Measurements from ENCODE around the gene EPPIN.
"Not testable (repeated sequence)": the region's sequence is repeated elsewhere in the genome, so short reads cannot be mapped to it uniquely, and the experiment has no call there.

EPPIN gene

DNA sequence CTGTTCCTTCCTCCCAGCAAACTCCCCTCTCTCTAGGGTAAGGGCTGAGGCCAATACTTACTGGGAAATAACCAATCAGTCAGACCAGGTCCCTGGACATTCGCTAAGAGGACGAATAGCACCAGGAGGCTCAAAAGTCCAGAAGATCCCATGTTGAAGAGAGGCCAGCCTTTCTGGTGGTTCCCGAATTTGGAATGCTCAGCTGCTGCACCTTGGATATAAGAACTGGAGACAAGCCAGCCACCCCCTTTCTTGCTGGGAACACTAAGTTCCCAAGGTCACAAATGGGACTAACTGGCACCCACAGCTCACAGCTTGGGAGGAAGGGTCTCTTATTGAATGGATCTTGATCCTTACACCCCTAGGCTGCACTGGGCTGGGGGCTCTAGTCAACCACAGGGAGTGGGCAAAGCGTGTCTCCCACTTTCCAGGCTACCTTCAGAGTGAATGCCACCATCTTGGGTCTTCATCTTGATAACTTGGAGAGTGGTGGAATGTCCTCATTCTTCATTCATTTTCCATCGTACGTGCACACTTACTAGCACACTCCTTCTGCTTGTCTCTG, at the start of gene EPPIN:
Gene EPPIN, minus strand, starts transcription at position 196 of the 565 bp plus-strand sequence. Its CDS starts 44 bp downstream, at position 152.
- no peak for DNase-seq

GRCh38 chr20:45595235-45595634, 48.0 kb upstream of the EPPIN start:
- DNase-seq: no peak

GRCh38 chr20:45593498-45593897, 46.3 kb upstream of the EPPIN start:
- DNase-seq: no peak

- DNase-seq: peak; percentile 90
Observed at GRCh38 chr20:45592574-45593189, 45.5 kb upstream of the EPPIN start.

DNA sequence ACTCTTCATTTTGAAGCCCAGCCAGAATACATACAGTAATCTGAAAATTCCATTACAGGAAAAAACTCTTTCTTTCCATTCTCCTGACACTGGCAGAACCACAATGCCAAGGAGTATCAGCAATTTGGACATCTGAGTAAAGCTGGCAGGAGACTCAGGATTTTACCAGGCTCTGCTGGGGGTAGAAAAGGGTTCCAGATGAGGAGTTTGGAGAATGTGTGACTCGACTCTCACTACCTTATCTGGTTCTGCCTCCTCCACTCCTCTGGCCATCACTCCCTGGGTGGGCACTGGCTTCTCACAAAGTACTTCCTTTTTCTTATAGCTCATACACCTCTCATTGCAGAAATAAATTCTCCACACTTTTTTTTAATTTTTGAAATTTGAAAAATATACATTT, 42.5 kb upstream of the EPPIN start:
- DNase-seq: peak; percentile 19

GRCh38 chr20:45588800-45589199, 41.6 kb upstream of the EPPIN start:
- DNase-seq: no peak

DNA sequence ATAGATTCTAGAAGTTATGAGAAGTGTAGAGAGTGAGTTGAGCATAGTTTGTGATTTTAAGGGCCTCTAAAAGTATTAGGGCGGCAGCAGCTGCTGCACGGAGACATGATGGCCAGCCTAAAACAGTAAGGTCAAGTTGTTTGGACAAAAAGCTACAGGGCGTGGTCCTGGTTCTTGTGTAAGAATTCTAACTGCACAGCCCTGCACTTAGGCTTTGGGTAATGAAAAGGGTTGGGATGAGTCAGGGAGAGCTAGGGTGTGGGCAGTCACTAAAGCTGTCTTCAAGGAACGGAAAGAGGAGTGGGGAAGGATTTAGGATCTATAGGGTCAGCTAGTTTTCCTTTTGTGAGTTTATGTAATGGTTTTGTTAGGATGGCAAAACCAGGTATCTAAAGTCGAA, 38.8 kb upstream of the EPPIN start:
- not testable (repeated sequence) for DNase-seq

- DNase-seq: not testable (repeated sequence)
Observed at GRCh38 chr20:45584294-45584693, 37.1 kb upstream of the EPPIN start.

DNA sequence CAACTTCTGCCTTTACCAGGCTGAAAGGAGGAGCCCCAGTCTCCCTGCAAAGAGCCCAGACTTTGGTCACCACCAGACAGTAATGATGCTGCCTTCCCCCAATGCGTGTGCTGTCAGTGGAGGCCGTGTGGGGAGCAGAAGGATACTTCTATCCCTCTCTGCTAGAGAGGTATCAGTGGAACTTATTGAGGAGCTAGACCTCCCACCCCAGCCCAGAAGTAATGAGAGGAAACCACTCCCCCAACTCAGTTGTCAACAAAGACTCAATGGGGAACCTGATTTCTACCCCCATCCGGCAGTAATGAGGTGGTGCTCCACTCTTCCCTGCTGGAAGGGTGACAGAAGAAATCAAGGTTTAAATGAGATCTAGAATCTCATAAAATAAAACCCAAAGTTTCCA, 36.3 kb upstream of the EPPIN start:
- DNase-seq: no peak

- peak; percentile 66 for DNase-seq
Observed at GRCh38 chr20:45581702-45582101, 34.5 kb upstream of the EPPIN start.

GRCh38 chr20:45579184-45579583, 32.0 kb upstream of the EPPIN start, which contains the start of gene WFDC8:
Gene WFDC8 (minus strand): TSS chr20:45579284. CDS start chr20:45579247, 37 bp downstream.
- DNase-seq: no peak

GRCh38 chr20:45578231-45578630, 31.0 kb upstream of the EPPIN start:
- no peak for DNase-seq

- DNase-seq: no peak
Observed at GRCh38 chr20:45576995-45577394, 29.8 kb upstream of the EPPIN start.

DNA sequence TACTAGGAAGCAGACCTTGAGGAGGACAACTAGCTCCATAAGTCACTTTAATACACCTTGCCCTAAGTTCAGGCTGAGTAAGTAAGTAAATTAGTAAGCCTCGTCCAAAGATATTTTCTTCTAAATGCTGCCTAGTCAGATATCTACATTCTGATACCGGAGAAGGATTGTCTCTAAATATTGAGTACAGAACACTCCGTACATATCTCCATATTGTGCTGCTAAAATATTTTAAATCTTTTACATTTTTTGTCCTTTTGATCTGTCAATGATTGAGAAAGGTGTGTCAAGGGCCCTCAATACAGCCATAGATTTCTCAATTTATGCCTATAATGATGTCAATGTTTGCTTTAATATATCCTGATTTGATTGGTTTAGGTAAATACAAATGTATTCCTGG, 28.7 kb upstream of the EPPIN start:
- no peak for DNase-seq

DNA sequence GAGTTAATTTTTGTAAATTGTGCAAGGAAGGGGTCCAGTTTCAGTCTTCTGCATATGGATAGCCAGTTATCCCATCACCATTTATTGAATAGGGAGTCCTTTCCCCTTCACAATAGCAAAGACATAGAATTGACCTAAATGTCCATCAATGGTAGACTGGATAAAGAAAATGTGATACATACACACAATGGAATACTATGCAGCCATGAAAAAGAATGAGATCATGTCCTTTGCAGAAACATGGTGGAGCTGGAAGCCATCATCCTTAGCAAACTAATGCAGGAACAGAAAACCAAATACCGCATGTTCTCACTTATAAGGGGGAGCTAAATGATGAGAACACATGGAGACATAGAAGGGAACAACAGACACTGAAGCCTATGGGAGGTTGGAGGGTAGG, 22.4 kb upstream of the EPPIN start:
- not testable (repeated sequence) for DNase-seq

DNA sequence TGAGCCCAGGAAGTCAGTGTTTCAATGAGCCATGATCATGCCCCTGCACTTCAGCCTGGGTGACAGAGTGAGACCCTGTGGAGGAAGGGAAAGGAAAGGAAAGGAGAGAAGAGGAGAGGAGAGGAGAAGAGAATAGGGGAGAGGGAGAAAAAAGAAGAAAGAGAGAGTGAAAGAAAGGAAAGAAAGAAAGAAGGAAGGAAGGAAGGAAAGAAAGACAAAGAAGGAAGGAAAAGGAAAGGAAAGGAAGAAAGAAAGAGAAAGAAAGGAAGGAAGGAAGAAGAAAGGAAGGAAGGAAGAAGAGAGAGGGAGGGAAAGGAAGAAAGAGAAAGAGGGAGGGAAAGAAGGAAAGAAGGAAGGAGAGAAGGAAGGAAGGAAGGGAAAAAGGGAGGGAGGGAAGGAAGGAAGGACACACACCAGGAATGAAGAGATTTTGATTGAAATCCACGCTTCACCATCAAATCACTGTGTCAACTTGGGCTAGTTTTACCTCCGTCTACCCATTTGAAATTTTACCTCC, 17.6 kb upstream of the EPPIN start:
- DNase-seq: no peak

DNA sequence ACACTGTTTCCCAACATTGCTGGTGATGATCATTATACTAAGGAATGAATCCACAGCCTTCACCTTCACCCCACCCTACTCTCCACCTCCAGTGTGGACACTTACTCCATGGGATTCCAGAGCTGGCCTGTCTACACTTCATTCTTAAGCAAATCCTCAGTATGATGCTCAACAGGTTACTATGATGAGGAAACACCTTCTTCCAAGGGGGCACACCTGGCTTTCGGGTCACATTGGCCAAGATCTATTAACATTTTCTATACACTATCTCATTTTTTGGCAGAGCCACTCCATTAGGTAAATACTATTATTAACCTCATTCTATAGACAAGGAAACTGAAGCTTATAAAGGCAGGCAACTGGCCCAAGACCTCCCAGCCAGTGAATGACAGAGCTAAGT, 8.0 kb upstream of the EPPIN start:
- DNase-seq: no peak

GRCh38 chr20:45552456-45552855, 5.3 kb upstream of the EPPIN start:
- DNase-seq: no peak

DNA sequence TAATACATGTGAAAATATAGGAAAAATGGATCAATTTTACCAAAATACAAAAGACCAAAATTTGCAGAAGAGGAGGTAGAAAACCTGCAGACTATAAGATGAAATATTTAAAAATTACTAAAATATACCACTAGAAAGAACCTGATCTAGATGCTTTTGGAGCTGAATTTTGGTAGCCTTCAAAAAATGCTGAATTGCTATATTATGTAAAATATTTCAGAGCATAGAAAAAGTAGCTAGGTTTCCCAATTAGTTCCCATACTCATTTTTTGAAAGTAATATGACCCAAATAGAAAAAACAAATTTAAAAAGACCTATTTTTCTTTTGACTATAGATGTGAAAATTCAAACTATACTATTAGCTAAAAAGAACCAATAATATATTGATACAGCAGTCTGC, 3.6 kb upstream of the EPPIN start:
- DNase-seq: no peak

GRCh38 chr20:45548410-45548809, 1.2 kb upstream of the EPPIN start:
- DNase-seq: no peak

DNA sequence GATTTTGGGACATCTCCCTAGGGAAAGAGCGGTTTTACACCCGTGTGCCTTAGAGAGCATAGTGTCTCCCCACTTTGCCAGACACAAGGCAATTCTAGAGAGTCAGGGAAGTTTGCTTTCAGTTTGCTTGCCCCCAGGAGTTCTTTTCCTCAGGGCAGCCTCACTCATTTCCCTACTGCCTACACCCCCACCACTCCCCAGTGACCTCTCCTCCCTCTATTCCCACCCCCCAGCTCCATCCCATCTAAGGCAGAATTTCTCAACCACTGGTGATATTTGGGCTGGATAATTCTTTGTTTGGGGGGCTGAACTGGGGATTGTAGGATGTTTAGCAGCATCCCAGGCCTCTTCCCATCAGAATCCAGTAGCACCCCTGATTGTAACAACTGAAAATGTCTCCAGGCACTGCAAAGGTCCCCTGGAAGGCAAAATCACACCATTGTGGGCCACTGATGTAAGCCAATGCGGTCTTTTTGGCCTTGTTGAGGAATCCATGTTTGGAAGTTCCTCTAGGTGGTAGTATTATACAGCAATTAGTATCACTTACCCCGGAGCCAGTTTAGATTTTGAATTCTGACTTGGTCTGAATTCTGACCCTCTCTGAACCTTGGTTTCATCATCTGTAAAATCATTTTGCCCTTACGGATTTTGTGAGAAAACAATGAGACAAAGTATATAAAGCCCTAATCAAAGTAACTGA, 1.3 kb downstream of the EPPIN start:
- peak; percentile 69 for DNase-seq

DNA sequence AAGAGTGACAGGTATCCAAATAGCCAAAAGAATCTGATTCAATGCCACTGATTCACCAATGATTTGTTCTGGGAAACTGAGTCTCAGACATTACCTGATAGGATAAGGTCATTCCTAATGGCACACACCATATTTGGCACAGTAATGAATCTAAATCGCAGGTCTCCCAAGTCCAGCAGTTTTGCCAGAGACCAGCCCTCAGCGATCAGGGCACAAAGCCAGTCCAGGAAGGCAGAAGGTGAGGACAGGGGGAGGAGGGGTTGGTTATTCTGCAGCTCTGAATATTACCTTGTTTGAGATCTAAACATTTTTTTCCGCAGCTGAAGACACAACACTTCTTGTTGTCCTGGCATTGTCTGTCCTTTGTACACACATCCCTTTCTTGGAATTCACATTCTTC, 1.9 kb downstream of the EPPIN start:
- DNase-seq: no peak

DNA sequence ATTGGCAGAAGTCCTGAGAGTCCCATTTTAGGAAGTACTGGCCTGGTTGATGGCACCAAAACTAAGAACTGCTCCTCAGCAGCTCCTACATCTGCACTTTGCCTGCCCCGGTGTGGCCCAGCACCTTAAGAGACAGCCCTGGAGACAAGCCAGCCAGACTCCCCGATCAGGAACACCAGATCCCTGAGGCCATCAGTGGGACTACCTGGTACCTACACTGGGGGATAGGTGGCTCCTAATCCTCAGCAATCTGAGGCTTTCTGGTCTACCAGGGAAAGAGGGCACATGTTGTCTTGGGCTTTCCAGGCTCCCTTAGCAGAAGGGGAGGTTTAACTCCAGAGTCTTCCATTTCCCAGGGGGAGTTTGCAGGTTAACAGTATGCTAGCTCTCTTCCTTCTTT, 7.8 kb downstream of the EPPIN start, which contains the start of gene WFDC6:
Gene WFDC6, minus strand, starts transcription at position 101 of the 400 bp plus-strand sequence. Its CDS starts 75 bp downstream, at position 26.
- no peak for DNase-seq

- no peak for DNase-seq
Observed at GRCh38 chr20:45538209-45538799, 8.9 kb downstream of the EPPIN start.

Data from OCI-M1 (cell line).